NCI-H82 (cell line): Measurements from ENCODE around the gene SLC25A4.
A peak's percentile ranks its signal among the peaks of the same experiment; 100 is the strongest.
"Not testable (repeated sequence)": the region's sequence is repeated elsewhere in the genome, so short reads cannot be mapped to it uniquely, and the experiment has no call there.

ENCODE experiments used
- DNase-seq: peaks from one replicate; lab custom pipeline; 2025; lab: John Stamatoyannopoulos, UW

Gene SLC25A4

DNA sequence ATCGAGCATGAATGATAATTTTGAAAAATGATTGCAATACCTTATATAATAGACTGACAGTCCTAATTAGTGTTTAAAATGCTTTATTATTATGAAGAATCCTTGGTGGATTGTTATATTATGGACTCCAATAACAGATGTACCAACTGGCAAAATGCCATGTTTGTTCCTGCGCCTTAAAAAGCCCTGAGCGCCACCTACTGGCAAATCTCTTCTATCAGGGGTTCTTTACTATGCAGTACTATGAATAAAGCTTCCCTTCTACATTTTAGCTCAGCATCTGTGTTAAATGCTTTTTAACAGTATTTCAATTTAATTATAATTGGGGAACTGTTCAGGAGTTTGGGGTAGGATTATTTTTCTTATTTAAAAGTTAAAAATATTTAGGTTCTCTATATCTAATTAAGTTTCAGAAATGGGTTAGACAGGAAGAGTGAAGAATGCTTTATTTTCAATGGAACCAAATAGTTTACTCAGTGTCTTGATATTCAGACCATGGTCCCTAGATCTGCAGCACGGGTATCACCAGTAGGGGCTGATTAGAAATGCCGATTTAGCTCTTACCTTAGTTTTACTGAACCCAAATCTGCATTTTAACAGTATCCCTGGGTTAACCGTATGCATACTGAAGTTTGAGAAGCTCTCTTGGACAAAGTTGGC lies 40.7 kb downstream of the SLC25A4 start:
- peak; percentile 94 for DNase-seq

DNA sequence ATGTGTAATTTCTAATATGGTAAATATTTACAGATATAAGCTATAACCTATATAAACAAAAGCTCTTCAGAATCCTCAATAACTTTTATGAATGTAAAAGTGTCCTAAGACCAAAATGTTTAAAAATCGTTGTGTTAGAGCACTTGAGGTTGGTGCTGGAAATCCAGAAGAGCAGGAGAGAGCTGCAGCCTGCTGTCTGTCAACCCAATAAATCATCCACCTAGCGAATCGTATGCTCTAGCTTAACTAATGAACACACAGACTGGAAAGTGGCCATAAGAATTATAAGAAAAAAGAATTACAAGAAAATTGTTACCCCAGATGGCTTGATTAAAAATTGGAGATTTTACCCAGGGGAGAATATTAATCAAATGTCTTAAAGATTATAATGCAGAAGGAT lies 43.7 kb downstream of the SLC25A4 start:
- no peak for DNase-seq

DNA sequence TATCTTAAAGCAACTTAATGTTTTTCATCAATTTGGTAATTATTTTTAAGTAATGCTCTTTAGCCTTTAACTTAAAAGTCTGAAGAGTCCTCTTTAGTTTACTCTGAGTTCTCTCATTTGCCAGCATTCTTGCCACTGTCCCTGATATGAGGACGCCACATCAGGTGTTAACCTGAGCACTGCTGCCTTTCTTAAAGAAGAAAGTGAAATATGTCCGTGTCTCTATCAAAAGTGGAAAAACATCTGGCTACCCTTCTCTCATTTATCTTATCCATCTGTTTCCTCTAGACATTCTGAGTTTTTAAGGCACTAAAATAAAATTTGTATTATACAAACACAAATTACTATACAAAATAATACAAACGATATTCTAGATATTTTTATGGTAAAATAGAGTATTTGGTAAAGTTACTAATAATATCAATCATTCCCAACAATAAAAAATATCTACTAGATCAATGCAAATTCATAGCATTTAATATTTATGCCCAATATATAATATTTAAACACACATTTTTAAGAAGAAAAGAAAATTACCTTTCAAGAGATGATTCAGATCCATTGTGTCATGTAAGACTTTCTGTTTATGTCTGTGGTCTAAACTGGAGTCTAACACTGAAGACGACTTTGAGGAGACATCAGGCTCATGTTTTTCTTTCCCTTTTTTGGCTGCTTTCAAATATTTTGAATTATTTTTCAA lies 46.7 kb downstream of the SLC25A4 start:
- DNase-seq: no peak

DNA sequence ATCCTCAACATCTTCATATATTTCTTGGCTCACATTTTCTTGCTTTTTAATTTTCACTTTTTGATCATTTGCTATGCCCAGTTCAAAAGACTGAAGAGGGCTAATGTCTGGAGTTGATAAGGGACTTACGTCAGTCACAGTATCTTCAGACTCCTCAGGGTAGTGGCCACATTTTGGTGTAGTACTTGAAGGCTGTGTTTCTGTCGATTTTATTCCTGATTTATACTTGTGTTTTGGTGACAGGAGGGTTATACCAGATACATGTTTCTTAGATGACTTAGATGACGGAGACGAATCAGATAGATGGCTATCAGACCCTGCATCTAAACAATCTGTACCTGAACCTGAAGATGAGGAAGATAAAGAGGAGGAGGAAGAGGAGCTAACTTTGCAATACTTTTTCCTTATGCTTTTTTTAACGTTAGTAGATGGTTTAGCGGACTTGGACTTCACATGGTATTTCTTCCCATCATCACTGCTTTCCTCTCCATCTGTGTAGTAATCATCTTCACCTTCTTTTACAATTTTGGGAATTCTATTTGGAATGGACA lies 47.3 kb downstream of the SLC25A4 start:
- DNase-seq: no peak

DNA sequence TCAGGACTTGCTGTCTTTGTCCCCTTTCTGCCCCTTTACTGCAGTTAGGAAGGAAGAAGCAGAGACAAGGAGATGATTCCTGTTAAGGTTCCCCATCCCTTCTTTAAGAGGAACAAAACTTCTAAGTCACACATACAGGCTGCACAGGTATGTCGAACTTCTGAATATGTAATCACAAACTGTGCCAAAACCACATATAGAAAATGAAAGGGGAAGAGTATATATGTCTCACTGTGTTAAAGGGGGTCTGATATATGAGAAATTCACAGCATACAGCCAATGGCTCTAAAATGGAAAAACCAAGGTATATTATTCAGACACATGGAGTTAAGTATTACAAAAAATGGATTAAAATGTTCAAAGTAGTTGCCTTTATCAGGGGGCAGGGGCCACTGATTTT lies 49.0 kb downstream of the SLC25A4 start:
- DNase-seq: no peak

DNA sequence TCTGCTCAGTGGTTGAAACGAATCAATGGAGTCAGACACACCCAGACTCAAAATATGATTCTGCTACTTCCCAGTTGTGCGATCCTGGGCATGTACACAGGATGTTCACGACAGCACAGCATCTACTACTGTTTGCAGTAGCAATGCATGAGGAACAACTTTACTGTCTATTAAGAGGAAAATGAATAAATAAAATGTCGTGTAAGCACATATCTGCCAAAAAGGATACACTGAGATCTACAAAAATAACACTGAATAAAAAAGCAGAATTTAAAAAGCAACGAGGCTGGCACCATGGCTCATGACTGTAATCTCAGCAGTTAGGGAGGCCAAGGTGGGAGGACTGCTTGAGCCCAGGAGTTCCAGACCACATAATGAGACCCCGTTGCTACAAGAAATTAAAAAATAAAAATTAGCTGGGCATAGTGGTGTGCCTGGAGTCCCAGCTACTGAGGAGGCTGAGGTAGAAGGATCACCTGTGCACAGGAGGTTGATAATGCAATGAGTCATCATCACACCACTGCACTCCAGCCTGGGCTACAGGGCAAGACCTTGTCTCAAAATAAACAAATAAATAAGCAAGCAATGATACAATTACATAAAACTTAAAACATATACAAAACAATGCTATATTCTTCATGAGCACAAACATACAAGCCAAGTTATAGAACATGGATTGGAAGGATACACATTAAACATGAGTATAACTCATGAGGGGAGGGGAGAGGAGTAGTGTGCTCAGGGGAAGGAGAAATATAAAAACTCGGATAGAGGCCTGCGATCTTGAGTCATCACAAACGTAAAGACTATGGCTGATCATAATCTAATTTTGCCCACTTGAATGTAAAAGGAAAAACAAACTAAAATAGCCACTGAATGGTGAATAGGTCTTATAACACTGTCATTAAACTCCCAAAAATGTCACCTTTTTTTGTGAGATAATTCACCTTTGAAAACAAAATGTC lies 52.1 kb downstream of the SLC25A4 start:
- no peak for DNase-seq

DNA sequence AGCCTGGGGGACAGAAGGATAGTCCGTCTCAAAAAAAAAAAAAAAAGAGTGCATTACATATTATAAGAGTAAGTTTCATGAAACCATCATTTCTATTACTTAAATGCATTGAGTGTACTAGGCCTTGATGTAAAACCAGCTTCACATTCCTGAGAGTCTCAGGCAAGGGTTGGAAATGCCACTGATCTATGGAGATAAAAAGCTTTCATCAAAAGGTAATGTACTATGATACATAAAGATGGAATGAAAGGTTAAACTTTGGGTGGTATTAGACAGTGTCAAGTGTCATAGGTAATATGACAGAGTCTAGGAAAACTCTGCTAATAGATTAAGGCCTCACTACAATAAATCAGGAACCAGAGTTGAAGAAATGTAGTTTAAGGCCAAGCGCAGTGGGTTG lies 53.4 kb downstream of the SLC25A4 start:
- no peak for DNase-seq

DNA sequence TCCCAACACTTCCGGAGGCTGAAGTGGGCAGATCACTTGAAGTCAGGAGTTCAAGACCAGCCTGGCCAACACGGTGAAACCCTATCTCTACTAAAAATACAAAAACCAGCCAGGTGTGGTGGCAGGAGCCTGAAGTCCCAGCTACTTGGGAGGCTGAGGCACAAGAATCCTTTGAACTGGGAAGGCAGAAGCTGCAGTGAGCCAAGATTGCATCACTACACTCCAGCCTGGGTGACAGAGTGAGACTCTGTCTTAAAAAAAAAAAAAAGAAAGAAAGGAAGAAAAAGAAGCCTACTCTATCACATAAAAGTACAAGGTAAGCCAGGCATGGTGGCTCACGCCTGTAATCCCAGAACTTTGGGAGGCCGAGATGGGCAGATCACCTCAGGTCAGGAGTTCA lies 55.1 kb downstream of the SLC25A4 start:
- DNase-seq: not testable (repeated sequence)
